Adipocyte (in vitro differentiated cells): ENCODE results near the gene SLC30A7.

Experiments used
- DNase-seq: peaks from one replicate; pipeline ENCODE4 v3.0.0-alpha.2; 2015; ENCODE audit warnings: low read depth
- H3K27me3 ChIP-seq: replicated peaks from 2 replicates; pipeline ENCODE4 v1.7.0; 2013; ENCODE audit warnings: mild to moderate bottlenecking, low read length, moderate library complexity; ENCODE audit not compliant: control insufficient read depth, insufficient read depth
- H3K36me3 ChIP-seq: 2 replicates; pipeline ENCODE4 v1.7.0; 2013; ENCODE audit warnings: low read length, mild to moderate bottlenecking, moderate library complexity; ENCODE audit not compliant: control insufficient read depth, insufficient read depth, severe bottlenecking
- H3K4me1 ChIP-seq: 2 replicates; pipeline ENCODE4 v1.7.0; 2013; ENCODE audit warnings: mild to moderate bottlenecking, low read length, moderate library complexity; ENCODE audit not compliant: control insufficient read depth, insufficient read depth
- H3K4me3 ChIP-seq: 2 replicates; pipeline ENCODE4 v1.7.0; 2013; ENCODE audit warnings: mild to moderate bottlenecking, low read length, moderate library complexity
- H3K9ac ChIP-seq: 2 replicates; pipeline ENCODE4 v1.7.0; 2013; ENCODE audit warnings: mild to moderate bottlenecking, low read length, moderate library complexity
- H3K9me3 ChIP-seq: 2 replicates; pipeline ENCODE4 v1.7.0; 2013; ENCODE audit warnings: mild to moderate bottlenecking, low read length, moderate library complexity; ENCODE audit not compliant: control insufficient read depth

SLC30A7 gene

GRCh38 chr1:100892554-100892953 lies 3.3 kb upstream of the SLC30A7 start:
- Histone ChIP-seq H3K9me3 (no peaks in the 10 kb centered on the region), H3K27me3 (no peaks in the 10 kb centered on the region), H3K4me1 (peaks cover 15% of the 10 kb centered on the region), H3K4me3 (no peak overlapping the region), H3K9ac (no peak overlapping the region), H3K36me3 (no peaks in the 10 kb centered on the region)
- DNase-seq, result no peak

DNA sequence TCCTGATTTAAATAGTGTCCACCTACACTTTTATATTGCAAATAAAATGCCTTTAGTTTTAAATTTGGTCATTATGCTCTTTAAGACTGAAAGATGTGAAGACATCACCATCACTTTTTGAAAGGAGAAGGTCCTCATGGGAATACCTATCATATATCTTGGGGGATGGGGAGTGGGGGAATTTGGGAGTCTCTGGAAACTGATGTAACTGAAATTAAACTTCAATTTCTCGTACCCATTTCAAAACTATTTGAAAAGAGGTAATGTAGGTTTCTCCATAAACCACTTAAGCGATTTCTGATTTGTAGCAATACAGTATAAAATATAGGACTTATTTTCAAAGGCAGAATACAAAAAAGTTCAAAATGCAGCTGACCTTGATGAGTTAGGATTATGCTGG lies 2.2 kb upstream of the SLC30A7 start:
- Histone ChIP-seq H3K9me3 (no peaks in the 10 kb centered on the region), H3K36me3 (peaks cover 4% of the 10 kb centered on the region)

GRCh38 chr1:100894603-100895539 lies 1.0 kb upstream of the SLC30A7 start, which contains the start of gene EXTL2:
Gene EXTL2, minus strand, starts transcription at chr1:100894842. Its CDS starts 6,085 bp downstream, at chr1:100888757.
- Histone ChIP-seq H3K9ac (peak within 1 kb of the TSS; percentile 96), H3K36me3 (peaks cover 15% of the 10 kb centered on the region), H3K9me3 (no peaks in the 10 kb centered on the region), H3K27me3 (no peaks in the 10 kb centered on the region), H3K4me1 (peaks cover 19% of the 10 kb centered on the region), H3K4me3 (peak within 1 kb of the TSS; percentile 96)
- peak; percentile 89 for DNase-seq

More for the DNA sequence above, 2.2 kb upstream of the SLC30A7 start:
- Histone ChIP-seq H3K4me1 (peaks cover 19% of the 10 kb centered on the region), H3K9ac (peak overlapping the region; percentile 96), H3K27me3 (no peaks in the 10 kb centered on the region), H3K4me3 (peak overlapping the region; percentile 96)
- peak; percentile 24 for DNase-seq

DNA sequence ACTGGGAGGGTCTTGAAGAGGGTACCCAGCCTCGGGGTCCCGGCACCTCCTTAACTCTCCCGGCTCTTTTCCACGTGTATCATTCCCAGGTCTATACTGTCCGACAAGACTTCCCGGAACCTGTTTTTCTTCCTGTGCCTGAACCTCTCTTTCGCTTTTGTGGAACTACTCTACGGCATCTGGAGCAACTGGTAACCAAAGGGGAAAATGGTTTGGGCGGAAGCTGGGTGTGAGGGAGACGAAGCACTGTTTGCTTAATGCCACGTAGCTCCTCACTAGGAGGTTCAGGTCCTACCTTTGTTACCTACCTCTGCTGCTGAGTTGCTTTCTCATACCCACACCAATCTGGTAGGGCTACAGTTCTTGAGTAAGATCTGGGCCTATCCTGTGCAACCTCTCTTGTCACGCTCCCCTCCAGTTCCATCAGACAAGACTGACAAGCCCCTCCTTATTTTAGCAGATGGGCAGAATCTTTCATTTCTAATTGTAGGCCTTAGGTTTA lies 642 bp downstream of the SLC30A7 start:
- peaks cover 32% of the 10 kb centered on the region for H3K36me3 ChIP-seq
- DNase-seq, result peak; percentile 77

GRCh38 chr1:100902365-100902764 lies 6.5 kb downstream of the SLC30A7 start:
- H3K27me3 ChIP-seq, result no peaks in the 10 kb centered on the region
- no peak overlapping the region for H3K4me3 ChIP-seq
- no peak overlapping the region for H3K9ac ChIP-seq
- no peak for DNase-seq
- H3K9me3 ChIP-seq, result no peaks in the 10 kb centered on the region
- H3K4me1 ChIP-seq, result peaks cover 6% of the 10 kb centered on the region
- peaks cover 86% of the 10 kb centered on the region for H3K36me3 ChIP-seq

More for the DNA sequence above, 642 bp downstream of the SLC30A7 start:
- H3K4me1 ChIP-seq, result peaks cover 19% of the 10 kb centered on the region
- no peaks in the 10 kb centered on the region for H3K9me3 ChIP-seq
- peak overlapping the region; percentile 96 for H3K9ac ChIP-seq
- no peaks in the 10 kb centered on the region for H3K27me3 ChIP-seq
- peak overlapping the region; percentile 96 for H3K4me3 ChIP-seq

DNA sequence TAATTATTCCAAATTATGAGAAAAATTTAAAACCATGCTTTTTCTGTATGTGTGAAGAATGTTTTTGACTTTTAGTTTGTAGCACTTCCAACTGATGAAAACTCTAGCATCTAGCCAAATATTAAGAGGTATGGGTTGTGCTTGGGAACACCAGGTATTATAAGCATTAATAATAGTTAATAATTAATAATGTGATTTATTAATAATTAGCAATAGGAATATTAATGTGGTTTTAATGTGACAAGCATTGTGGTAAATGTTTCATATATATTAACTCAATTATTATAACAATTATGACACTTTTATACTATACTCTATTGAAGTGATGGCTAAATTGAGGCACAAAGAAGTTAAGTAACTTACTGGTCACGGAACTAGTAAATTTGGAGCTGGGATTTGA lies 7.9 kb downstream of the SLC30A7 start:
- H3K4me3 ChIP-seq, result no peak overlapping the region
- no peak for DNase-seq
- no peaks in the 10 kb centered on the region for H3K27me3 ChIP-seq
- H3K36me3 ChIP-seq, result peaks cover 96% of the 10 kb centered on the region
- no peaks in the 10 kb centered on the region for H3K9me3 ChIP-seq
- no peak overlapping the region for H3K9ac ChIP-seq
- no peaks in the 10 kb centered on the region for H3K4me1 ChIP-seq

DNA sequence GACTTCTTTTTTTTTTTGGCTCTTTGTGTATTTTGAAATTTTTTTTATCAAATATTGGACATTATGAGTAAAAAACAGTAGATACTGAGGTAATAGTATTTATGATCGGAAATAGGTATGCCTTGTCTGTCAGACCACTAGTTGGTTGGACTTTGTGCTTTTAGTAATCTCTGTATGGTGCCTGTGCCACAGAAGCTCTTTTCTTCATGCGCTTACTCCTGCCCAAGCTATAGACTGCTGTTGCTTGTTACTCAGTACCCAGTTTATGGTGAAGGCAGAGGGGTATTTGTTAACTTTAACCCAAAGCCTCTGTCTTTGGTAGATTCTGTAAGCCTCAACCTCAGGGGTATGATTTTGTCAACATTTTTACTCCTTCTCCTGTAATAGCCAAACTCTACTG lies 8.6 kb downstream of the SLC30A7 start:
- no peaks in the 10 kb centered on the region for H3K9me3 ChIP-seq
- H3K27me3 ChIP-seq, result no peaks in the 10 kb centered on the region
- H3K4me1 ChIP-seq, result no peaks in the 10 kb centered on the region
- no peak for DNase-seq
- peaks cover 96% of the 10 kb centered on the region for H3K36me3 ChIP-seq
- no peak overlapping the region for H3K9ac ChIP-seq
- no peak overlapping the region for H3K4me3 ChIP-seq

DNA sequence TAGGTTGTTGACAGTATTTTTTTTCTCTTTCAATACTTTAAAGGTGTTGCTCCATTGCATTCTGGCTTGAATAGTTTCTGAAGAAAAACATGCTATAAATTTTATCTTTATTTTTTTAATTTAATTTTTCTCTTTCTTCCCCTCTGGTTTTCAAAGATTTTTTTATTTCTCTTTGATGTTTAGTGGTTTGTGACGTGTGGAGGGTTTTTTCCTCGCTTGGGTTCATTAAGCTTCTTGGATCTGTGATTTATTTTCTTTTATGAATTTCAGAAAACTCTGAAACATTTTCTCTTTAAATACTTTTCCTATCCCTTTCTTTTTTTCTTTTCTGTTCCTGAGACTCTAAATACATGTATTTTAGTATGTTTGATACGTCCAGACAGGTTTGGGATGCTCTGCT lies 9.3 kb downstream of the SLC30A7 start:
- H3K36me3 ChIP-seq, result peaks cover 96% of the 10 kb centered on the region

GRCh38 chr1:100907887-100908286 lies 12.0 kb downstream of the SLC30A7 start:
- Histone ChIP-seq H3K9me3 (no peaks in the 10 kb centered on the region), H3K27me3 (no peaks in the 10 kb centered on the region), H3K9ac (no peak overlapping the region), H3K4me1 (no peaks in the 10 kb centered on the region), H3K4me3 (no peak overlapping the region), H3K36me3 (peaks cover 96% of the 10 kb centered on the region)
- DNase-seq, result no peak

More for the DNA sequence above, 9.3 kb downstream of the SLC30A7 start:
- Histone ChIP-seq H3K9me3 (no peaks in the 10 kb centered on the region), H3K27me3 (no peaks in the 10 kb centered on the region), H3K4me3 (no peak overlapping the region), H3K9ac (no peak overlapping the region), H3K4me1 (no peaks in the 10 kb centered on the region)
- DNase-seq, result no peak

DNA sequence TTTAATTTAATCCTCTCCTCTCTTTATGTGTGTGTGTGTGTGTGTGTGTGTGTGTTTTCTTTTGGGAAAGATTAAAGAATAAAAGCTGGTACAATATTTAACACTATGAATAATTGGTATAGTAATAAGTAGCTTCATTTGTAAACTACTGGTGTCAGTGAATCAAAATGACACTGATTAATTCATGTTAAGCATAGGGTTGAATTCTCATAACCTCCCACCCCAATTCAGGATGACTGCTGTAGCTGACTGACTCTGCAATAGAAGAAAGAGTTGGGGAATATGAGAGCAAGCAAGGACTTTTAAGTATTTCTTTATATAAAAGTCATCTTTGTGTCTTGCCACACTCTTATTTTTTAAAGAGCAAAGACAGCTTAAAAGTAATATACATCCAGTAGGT lies 13.1 kb downstream of the SLC30A7 start:
- Histone ChIP-seq H3K4me1 (no peaks in the 10 kb centered on the region), H3K36me3 (peaks cover 96% of the 10 kb centered on the region), H3K27me3 (no peaks in the 10 kb centered on the region), H3K9me3 (no peaks in the 10 kb centered on the region), H3K9ac (no peak overlapping the region), H3K4me3 (no peak overlapping the region)
- DNase-seq, result no peak

GRCh38 chr1:100912019-100912418 lies 16.1 kb downstream of the SLC30A7 start:
- Histone ChIP-seq H3K36me3 (peaks cover 96% of the 10 kb centered on the region), H3K27me3 (no peaks in the 10 kb centered on the region)
- DNase-seq, result peak; percentile 2

More at GRCh38 chr1:100912019-100912418, 16.1 kb downstream of the SLC30A7 start:
- Histone ChIP-seq H3K9me3 (no peaks in the 10 kb centered on the region), H3K9ac (no peak overlapping the region), H3K4me3 (no peak overlapping the region), H3K4me1 (no peaks in the 10 kb centered on the region)
